IMR-90 (cell line): ENCODE measurements around the gene DENND5A. TPM values are rescaled to one million over a fixed set of nuclear protein-coding genes. Genes with fewer than 3 reads are reported as not detected.

Experiments
- ATAC-seq: fragments of 200-7000 bp; cut with Tn5 transposase; 2 replicates; pipeline ENCODE4 v1.9.1; 2020; ENCODE audit warnings: low read depth, mild to moderate bottlenecking, moderate library complexity
- BruUV-seq: library from RNA; stranded (reverse); fragments of 400-500 nt; replicated peaks from 2 replicates; lab custom pipeline; 2021; lab: Mats Ljungman, UMichigan
- CTCF ChIA-PET: fragments of 300-600 bp; formaldehyde crosslinking; extraction: SDS; loops from one replicate; lab custom pipeline; 2021; ENCODE audit warnings: antibody characterized with exemption; lab: Yijun Ruan, JAX
- POLR2A ChIA-PET: fragments of 300-600 bp; sonication (Branson Sonifier 250); formaldehyde crosslinking; loops from one replicate; lab custom pipeline; 2022; ENCODE audit warnings: antibody characterized with exemption; ENCODE audit not compliant: unreplicated experiment; lab: Charles Lee
- DNase-seq: peaks from one replicate; pipeline ENCODE4 v3.0.0; 2013
- H2AFZ ChIP-seq: replicated peaks from 2 replicates; pipeline ENCODE3; 2013; ENCODE audit warnings: low read length, mild to moderate bottlenecking; ENCODE audit not compliant: poor library complexity
- H2AK5ac ChIP-seq: 2 replicates; pipeline ENCODE4 v1.6.1; 2013; ENCODE audit warnings: low read depth, low read length, inconsistent platforms
- H2AK9ac ChIP-seq: replicated peaks from 2 replicates; pipeline ENCODE3; 2013; ENCODE audit warnings: mild to moderate bottlenecking, low read depth, low read length, moderate library complexity; ENCODE audit not compliant: poor library complexity
- H2BK120ac ChIP-seq: 2 replicates; pipeline ENCODE4 v1.6.1; 2013; ENCODE audit warnings: low read depth, low read length, inconsistent platforms
- H2BK15ac ChIP-seq: 3 replicates; pipeline ENCODE4 v1.6.1; 2013; ENCODE audit warnings: low read depth, low read length, inconsistent platforms
- H2BK20ac ChIP-seq: 2 replicates; pipeline ENCODE4 v1.6.1; 2013; ENCODE audit warnings: low read depth, mild to moderate bottlenecking, inconsistent platforms, low read length, moderate library complexity
- H2BK5ac ChIP-seq: 2 replicates; pipeline ENCODE4 v1.6.1; 2013; ENCODE audit warnings: mild to moderate bottlenecking, low read depth, low read length, inconsistent platforms; ENCODE audit not compliant: poor library complexity, severe bottlenecking
- H3K14ac ChIP-seq: replicated peaks from 2 replicates; pipeline ENCODE4 v1.6.1; 2013; ENCODE audit warnings: low read depth, low read length, inconsistent platforms
- H3K18ac ChIP-seq: 2 replicates; pipeline ENCODE4 v1.6.1; 2013; ENCODE audit warnings: low read depth, low read length, control low read depth
- H3K23ac ChIP-seq: 2 replicates; pipeline ENCODE4 v1.6.1; 2013; ENCODE audit warnings: low read depth, low read length, inconsistent platforms
- H3K27ac ChIP-seq: 2 replicates; pipeline ENCODE4 v1.5.1; 2013; ENCODE audit warnings: mild to moderate bottlenecking, control low read depth, low read length; ENCODE audit not compliant: insufficient read depth
- H3K27me3 ChIP-seq: 2 replicates; pipeline ENCODE4 v1.6.1; 2013; ENCODE audit warnings: low read length; ENCODE audit not compliant: control insufficient read depth, insufficient read depth
- H3K36me3 ChIP-seq: 2 replicates; pipeline ENCODE4 v1.6.1; 2013; ENCODE audit warnings: low read length, mixed read lengths; ENCODE audit not compliant: control insufficient read depth, insufficient read depth
- H3K4ac ChIP-seq: 2 replicates; pipeline ENCODE4 v1.6.1; 2013; ENCODE audit warnings: low read depth, low read length, inconsistent platforms
- H3K4me1 ChIP-seq: 2 replicates; pipeline ENCODE4 v1.6.1; 2013; ENCODE audit warnings: low read length, mixed read lengths; ENCODE audit not compliant: control insufficient read depth, insufficient read depth
- H3K4me2 ChIP-seq: 2 replicates; pipeline ENCODE4 v1.6.1; 2013; ENCODE audit warnings: low read depth, mild to moderate bottlenecking, control low read depth, low read length, moderate library complexity
- H3K4me3 ChIP-seq: 2 replicates; pipeline ENCODE4 v1.5.1; 2013; ENCODE audit warnings: low read depth, mild to moderate bottlenecking, control low read depth, low read length, moderate library complexity; ENCODE audit not compliant: insufficient read depth
- H3K56ac ChIP-seq: 2 replicates; pipeline ENCODE4 v1.6.1; 2013; ENCODE audit warnings: low read length, inconsistent platforms; ENCODE audit not compliant: insufficient read depth; ENCODE audit errors: extremely low read depth
- H3K79me1 ChIP-seq, 2 experiments: 2 replicates each; pipeline ENCODE4 v1.6.1; 2013; ENCODE audit warnings: low read length in 2 of 2, inconsistent platforms in 1 of 2, low read depth in 1 of 2
- H3K9ac ChIP-seq: 2 replicates; pipeline ENCODE4 v1.6.1; 2013; ENCODE audit warnings: low read depth, low read length, control low read depth
- H3K9me1 ChIP-seq: 2 replicates; pipeline ENCODE4 v1.6.1; 2013; ENCODE audit warnings: low read length, inconsistent platforms; ENCODE audit not compliant: insufficient read depth
- H3K9me3 ChIP-seq: 2 replicates; pipeline ENCODE4 v1.6.1; 2013; ENCODE audit warnings: low read length; ENCODE audit not compliant: control insufficient read depth, insufficient read depth
- H4K20me1 ChIP-seq: 2 replicates; pipeline ENCODE4 v1.6.1; 2013; ENCODE audit warnings: low read length, inconsistent platforms; ENCODE audit not compliant: insufficient read depth
- H4K5ac ChIP-seq: 2 replicates; pipeline ENCODE4 v1.6.1; 2013; ENCODE audit warnings: mild to moderate bottlenecking, low read depth, low read length, control low read depth
- H4K8ac ChIP-seq, 2 experiments: 2 replicates each; pipeline ENCODE4 v1.6.1; 2013; ENCODE audit warnings: low read depth in 2 of 2, low read length in 2 of 2, control low read depth in 1 of 2, inconsistent platforms in 1 of 2
- H4K91ac ChIP-seq: 2 replicates; pipeline ENCODE4 v1.6.1; 2013; ENCODE audit warnings: low read depth, low read length, inconsistent platforms; ENCODE audit not compliant: insufficient read depth
- BHLHE40 ChIP-seq: fragments of 150-350 bp; IDR thresholded peaks from 2 replicates; pipeline ENCODE4 v1.6.1; 2016; ENCODE audit warnings: mild to moderate bottlenecking, low read depth, low read length
- CEBPB ChIP-seq: IDR thresholded peaks from 2 replicates; pipeline ENCODE4 v1.6.1; 2012; ENCODE audit warnings: low read depth, low read length, improper control_type of control experiment
- CHD1 ChIP-seq: IDR thresholded peaks from 2 replicates; pipeline ENCODE4 v1.6.1; 2012; ENCODE audit warnings: low read depth, low read length, improper control_type of control experiment
- ELK1 ChIP-seq: fragments of 150-350 bp; IDR thresholded peaks from 2 replicates; pipeline ENCODE4 v1.6.1; 2016; ENCODE audit warnings: low read depth, mild to moderate bottlenecking, low read length, moderate library complexity, borderline replicate concordance
- FOS ChIP-seq: fragments of 150-350 bp; IDR thresholded peaks from 2 replicates; pipeline ENCODE4 v1.6.1; 2016; ENCODE audit warnings: low read depth, low read length
- MAFK ChIP-seq: IDR thresholded peaks from 2 replicates; pipeline ENCODE4 v1.6.1; 2012; ENCODE audit warnings: low read depth, low read length, improper control_type of control experiment
- MAZ ChIP-seq: IDR thresholded peaks from 2 replicates; pipeline ENCODE4 v1.6.1; 2012; ENCODE audit warnings: low read depth, mild to moderate bottlenecking, low read length, improper control_type of control experiment, moderate library complexity, borderline replicate concordance
- MXI1 ChIP-seq: IDR thresholded peaks from 2 replicates; pipeline ENCODE4 v1.6.1; 2012; ENCODE audit warnings: low read depth, mild to moderate bottlenecking, low read length, moderate library complexity, borderline replicate concordance
- NFE2L2 ChIP-seq: fragments of 150-350 bp; IDR thresholded peaks from 2 replicates; pipeline ENCODE4 v1.6.1; 2016; ENCODE audit warnings: low read depth, mild to moderate bottlenecking, low read length
- POLR2A ChIP-seq: IDR thresholded peaks from 2 replicates; pipeline ENCODE4 v1.6.1; 2012; ENCODE audit warnings: mild to moderate bottlenecking, low read depth, low read length
- RAD21 ChIP-seq: IDR thresholded peaks from 2 replicates; pipeline ENCODE4 v1.6.1; 2012; ENCODE audit warnings: low read length, improper control_type of control experiment
- RCOR1 ChIP-seq: IDR thresholded peaks from 2 replicates; pipeline ENCODE4 v1.6.1; 2012; ENCODE audit warnings: mild to moderate bottlenecking, low read length, improper control_type of control experiment; ENCODE audit not compliant: insufficient replicate concordance
- RFX5 ChIP-seq: IDR thresholded peaks from 2 replicates; pipeline ENCODE4 v1.8.0; 2012; ENCODE audit warnings: low read depth, mild to moderate bottlenecking, low read length, moderate library complexity
- SMC3 ChIP-seq: fragments of 150-350 bp; IDR thresholded peaks from 2 replicates; pipeline ENCODE4 v1.6.1; 2016; ENCODE audit warnings: low read depth, mild to moderate bottlenecking, antibody characterized with exemption, low read length, moderate library complexity
- USF2 ChIP-seq: fragments of 150-350 bp; IDR thresholded peaks from 2 replicates; pipeline ENCODE4 v1.6.1; 2017; ENCODE audit warnings: mild to moderate bottlenecking, antibody characterized with exemption, low read length, low read depth
- WGBS, 2 experiments: methylation state at CpG; one replicate each; pipeline versions ENCODE4 v1.1.5 to v1.1.7; 2013; ENCODE audit warnings: missing lambda C conversion rate in 2 of 2; ENCODE audit not compliant: insufficient read length in 1 of 2; ENCODE audit errors: extremely low coverage in 2 of 2; 5-methylcytosine and 5-hydroxymethylcytosine counted together
- dilution Hi-C: fragments of 300-500 bp; cut with HindIII; formaldehyde crosslinking; loops from one replicate; pipeline ENCODE4 v1.14.3; 2018; ENCODE audit warnings: low sequenced_read_pairs; ENCODE audit not compliant: unreplicated experiment
- in situ Hi-C: fragments of 300-500 bp; cut with MboI; formaldehyde crosslinking; loops from 3 replicates; pipeline ENCODE4 v1.14.3; 2019; ENCODE audit warnings: low sequenced_read_pairs, inconsistent platforms, mixed read lengths
- intact Hi-C: fragments of 100-400 bp; cut with micrococcal nuclease; formaldehyde crosslinking; loops from 2 replicates; pipeline ENCODE4 v1.10.0; 2022
- polyA plus RNA-seq, 3 experiments: library from polyadenylated mRNA; depleted of rRNA; stranded (reverse); fragments of >200 nt; gene quantifications; 2 replicates each; pipeline ENCODE4 v1.2.3, GENCODE V29; 2012; ENCODE audit warnings: low replicate concordance in 1 of 3
- total RNA-seq: library from RNA; depleted of rRNA; stranded (reverse); fragments of >200 nt; gene quantifications from 2 replicates; pipeline ENCODE4 v1.2.3, GENCODE V29; 2012

Gene DENND5A
- total and polyA plus RNA-seq, 2 of the 4 experiments (the other 2 are of a cell fraction) = 179 to 192 TPM

DNA sequence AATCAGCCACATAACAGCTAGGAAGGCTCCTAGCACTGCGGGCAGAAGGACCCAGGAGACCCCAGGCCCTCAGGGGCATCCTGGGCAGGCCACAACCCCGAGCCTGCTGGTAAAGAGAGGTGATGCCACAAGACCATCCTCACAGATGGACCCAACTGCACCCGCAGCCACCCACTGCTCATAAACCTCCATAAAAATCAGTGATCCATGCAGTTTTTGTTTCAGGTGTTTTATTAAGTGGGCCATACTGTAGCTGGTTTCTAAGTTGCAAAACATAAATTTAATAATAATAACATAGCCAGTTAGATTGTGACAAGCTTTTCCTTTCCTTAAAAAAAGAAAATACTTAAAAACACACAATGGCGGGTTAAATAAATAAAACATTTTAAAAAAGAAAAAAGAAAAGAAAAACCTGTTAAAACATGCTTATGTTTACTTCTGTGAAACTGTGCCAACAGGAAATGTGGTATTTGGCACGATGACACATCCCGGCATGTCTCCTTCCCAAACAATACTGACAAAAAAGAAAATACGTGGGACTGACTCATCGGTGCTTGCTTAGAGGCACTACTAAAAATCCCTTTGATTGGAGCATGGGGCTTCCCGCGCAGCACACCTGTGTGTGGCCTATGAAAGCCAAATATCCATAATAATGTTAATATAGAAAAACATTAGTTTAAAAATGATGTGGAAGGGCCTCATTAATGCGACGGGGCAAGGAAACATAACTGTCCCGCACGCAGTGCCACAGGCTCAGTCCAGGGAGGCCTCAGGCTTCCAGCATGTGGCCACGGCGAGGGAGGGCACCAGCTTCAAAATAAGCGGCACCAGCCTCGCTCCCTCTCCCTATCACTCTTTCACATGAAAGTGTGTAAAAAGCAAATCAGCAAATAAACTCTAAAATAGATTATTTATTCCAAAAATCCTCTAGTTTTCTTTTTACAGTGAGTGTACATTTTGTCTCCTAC lies 126.3 kb downstream of the DENND5A start:
- no peak overlapping the region for H3K23ac ChIP-seq
- intact Hi-C loops (loop anchor here (5.0 to 10.0 kb wide), 2 partner anchors 307 to 444 kb away; no protein-coding TSS in a partner anchor), dilution Hi-C loops (no loop called here), in situ Hi-C loops (loop anchor here (5.0 to 25.0 kb wide), 2 partner anchors 222 to 452 kb away; partner anchors contain the start of genes RPL27A and TRIM66)
- H3K4me1 ChIP-seq = peaks cover 8% of the 10 kb centered on the region
- H2AFZ ChIP-seq = no peak overlapping the region
- no CpG with 5 or more reads among the region's 18 CpGs for WGBS, 2 experiments
- peak overlapping the region; percentile 10; the same call in 1 of the 2 replicates for H2BK20ac ChIP-seq
- peak overlapping the region; percentile 44 for H2AK5ac ChIP-seq
- H2BK120ac ChIP-seq = peak overlapping the region; percentile 21
- ATAC-seq = peak; percentile 71
- H3K4ac ChIP-seq = peak overlapping the region; percentile 44; the same call in 1 of the 2 replicates
- no peaks in the 10 kb centered on the region for H3K27me3 ChIP-seq
- TSS peak; percentile 93 for BruUV-seq
- peaks cover 18% of the 10 kb centered on the region; the same call in 1 of the 2 replicates for H4K20me1 ChIP-seq
- CTCF ChIA-PET = interaction anchor here (0.7 to 2.4 kb wide), 9 partner anchors 11 to 179 kb away, joined by 3 to 20 read pairs (median 6); partner anchors contain the start of gene TMEM9B
- H3K4me3 ChIP-seq = no peak overlapping the region
- H3K18ac ChIP-seq = no peak overlapping the region
- H2BK15ac ChIP-seq = no peak overlapping the region
- peaks cover 19% of the 10 kb centered on the region for H3K9me1 ChIP-seq
- peak overlapping the region; percentile 36 for H3K27ac ChIP-seq
- H3K9me3 ChIP-seq = no peaks in the 10 kb centered on the region
- no peak overlapping the region for H3K4me2 ChIP-seq
- peak overlapping the region; percentile 49 for H2BK5ac ChIP-seq
- POLR2A ChIA-PET = interaction anchor here (0.6 kb wide), 1 partner anchor 9 kb away, joined by 5 read pairs; no protein-coding TSS in a partner anchor
- H3K9ac ChIP-seq = no peak overlapping the region
- 0 out of 4 replicates have a peak overlapping the region, but pooled peaks have one; percentile 22 to 31 for H4K8ac ChIP-seq
- no peak overlapping the region for H4K5ac ChIP-seq
- H3K56ac ChIP-seq = no peak overlapping the region
- H3K14ac ChIP-seq = no peak overlapping the region
- DNase-seq = peak; percentile 95
- H3K36me3 ChIP-seq = peaks cover 44% of the 10 kb centered on the region
- H2AK9ac ChIP-seq = peak overlapping the region; percentile 31
- H3K79me1 ChIP-seq = peaks cover 14 to 50% of the 10 kb centered on the region in 2 experiments
- H4K91ac ChIP-seq = no peak overlapping the region
- TF ChIP-seq POLR2A (no peak), USF2 (no peak), RAD21 (no peak), BHLHE40 (peak; percentile 27; the same call in 1 of the 2 replicates), MAZ (no peak), NFE2L2 (no peak), FOS (peak; percentile 87), CHD1 (no peak), MXI1 (peak; percentile 94), RCOR1 (no peak), RFX5 (no peak), ELK1 (no peak), SMC3 (no peak), MAFK (no peak), CEBPB (no peak)
